Measurements from ENCODE around the gene SH3PXD2A. TPM values are rescaled to one million over a fixed set of nuclear protein-coding genes. Genes with fewer than 3 reads are reported as not detected.

The SH3PXD2A gene
- total RNA-seq, 1 donor from 2014 or later: 17.3 TPM

- H3K4me3 ChIP-seq (ENCODE audit: insufficient read depth, low read depth, low read length): no peak overlapping the region
- no peaks in the 10 kb centered on the region for H3K79me2 ChIP-seq (ENCODE audit: insufficient read depth, low read length)
- Mint-ChIP-seq H3K27ac (ENCODE audit: unreplicated experiment) (no peak overlapping the region), H3K9me3 (ENCODE audit: unreplicated experiment) (no peaks in the 10 kb centered on the region), H3K36me3 (ENCODE audit: low read depth, unreplicated experiment) (peaks cover 12% of the 10 kb centered on the region), H3K4me3 (ENCODE audit: unreplicated experiment) (no peak overlapping the region), H3K27me3 (ENCODE audit: low read depth, unreplicated experiment) (no peaks in the 10 kb centered on the region), H3K4me1 (ENCODE audit: low read depth, unreplicated experiment) (peaks cover 13% of the 10 kb centered on the region)
- FAIRE-seq (peak; percentile 55), DNase-seq (ENCODE audit: low read depth) (peak; percentile 12)
- H2AFZ ChIP-seq (ENCODE audit: low read depth, low read length): no peak overlapping the region
- no peaks in the 10 kb centered on the region for H3K27me3 ChIP-seq (ENCODE audit: insufficient read depth, low read length)
- no peak overlapping the region for H3K4me2 ChIP-seq (ENCODE audit: low read length)
- TF ChIP-seq EZH2 (IDR thresholded peaks at IDR 0.05; ENCODE audit: insufficient read depth, low read length) (no peak), CTCF (IDR thresholded peaks at IDR 0.05; ENCODE audit: insufficient read depth, low read depth, low read length) (peak; percentile 88)
- peaks cover 4% of the 10 kb centered on the region for H3K36me3 ChIP-seq (ENCODE audit: insufficient read depth, low read length)
- peaks cover 23% of the 10 kb centered on the region for H3K4me1 ChIP-seq (ENCODE audit: insufficient read depth, low read length)
- H4K20me1 ChIP-seq (ENCODE audit: insufficient read depth, low read length): peaks cover 4% of the 10 kb centered on the region
- H3K9me3 ChIP-seq (ENCODE audit: insufficient read depth, low read depth, low read length): no peaks in the 10 kb centered on the region
- H3K27ac ChIP-seq (ENCODE audit: low read depth, low read length): no peak overlapping the region
- no peak overlapping the region for H3K9ac ChIP-seq (ENCODE audit: low read length)
These were observed 29.3 kb upstream of the SH3PXD2A start for GRCh38 chr10:103884681-103885139.

GRCh38 chr10:103882285-103883007 lies 27.1 kb upstream of the SH3PXD2A start:
- no peaks in the 10 kb centered on the region for H3K9me3 ChIP-seq (ENCODE audit: insufficient read depth, low read depth, low read length)
- TF ChIP-seq EZH2 (IDR thresholded peaks at IDR 0.05; ENCODE audit: insufficient read depth, low read length) (no peak), CTCF (IDR thresholded peaks at IDR 0.05; ENCODE audit: insufficient read depth, low read depth, low read length) (no peak)
- no peak overlapping the region for H3K4me3 ChIP-seq (ENCODE audit: insufficient read depth, low read depth, low read length)
- no peak for FAIRE-seq
- peaks cover 8% of the 10 kb centered on the region for H3K4me1 ChIP-seq (ENCODE audit: insufficient read depth, low read length)
- H2AFZ ChIP-seq (ENCODE audit: low read depth, low read length): no peak overlapping the region
- peaks cover 4% of the 10 kb centered on the region for H4K20me1 ChIP-seq (ENCODE audit: insufficient read depth, low read length)
- no peaks in the 10 kb centered on the region for H3K27me3 ChIP-seq (ENCODE audit: insufficient read depth, low read length)
- Mint-ChIP-seq H3K4me3 (ENCODE audit: unreplicated experiment) (peak overlapping the region; percentile 62), H3K27me3 (ENCODE audit: low read depth, unreplicated experiment) (no peaks in the 10 kb centered on the region), H3K27ac (ENCODE audit: unreplicated experiment) (no peak overlapping the region), H3K9me3 (ENCODE audit: unreplicated experiment) (peaks cover 3% of the 10 kb centered on the region), H3K4me1 (ENCODE audit: low read depth, unreplicated experiment) (no peaks in the 10 kb centered on the region), H3K36me3 (ENCODE audit: low read depth, unreplicated experiment) (peaks cover 24% of the 10 kb centered on the region)
- H3K9ac ChIP-seq (ENCODE audit: low read length): no peak overlapping the region
- H3K79me2 ChIP-seq (ENCODE audit: insufficient read depth, low read length): no peaks in the 10 kb centered on the region
- no peak for DNase-seq (ENCODE audit: low read depth)
- H3K4me2 ChIP-seq (ENCODE audit: low read length): no peak overlapping the region
- peaks cover 9% of the 10 kb centered on the region for H3K36me3 ChIP-seq (ENCODE audit: insufficient read depth, low read length)
- H3K27ac ChIP-seq (ENCODE audit: low read depth, low read length): no peak overlapping the region
